MG63 (cell line): ENCODE data around the gene GPR87. TPM values are rescaled to one million over a fixed set of nuclear protein-coding genes. Genes with fewer than 3 reads are reported as not detected.
A peak's percentile ranks its signal among the peaks of the same experiment; 100 is the strongest.

Source experiments
- DNase-seq: peaks from one replicate; pipeline ENCODE4 v3.0.0-alpha.2; 2020
- H3K27me3 ChIP-seq: fragments of 250-450 bp; sonication (Bioruptor Pico); 2 replicates; pipeline ENCODE4 v1.5.1; 2020; ENCODE audit warnings: mild to moderate bottlenecking, moderate library complexity
- H3K36me3 ChIP-seq: fragments of 250-450 bp; sonication (Bioruptor Pico); 2 replicates; pipeline ENCODE4 v1.5.1; 2020; ENCODE audit warnings: mild to moderate bottlenecking, moderate library complexity
- H3K4me3 ChIP-seq: fragments of 250-450 bp; sonication (Bioruptor Pico); 2 replicates; pipeline ENCODE4 v1.5.1; 2020; ENCODE audit warnings: mild to moderate bottlenecking, moderate library complexity
- H3K9me3 ChIP-seq: fragments of 250-450 bp; sonication (Bioruptor Pico); 2 replicates; pipeline ENCODE4 v1.5.1; 2020; ENCODE audit warnings: mild to moderate bottlenecking, moderate library complexity
- total RNA-seq: library from RNA; depleted of rRNA; stranded (reverse); fragments of >200 nt; shearing (Covaris generic); gene quantifications from 2 replicates; pipeline ENCODE4 v1.2.3, GENCODE V29; 2014; ENCODE audit warnings: low replicate concordance

The GPR87 gene
- total RNA-seq, 1 experiment from 2014 or later = 0.23 TPM

DNA sequence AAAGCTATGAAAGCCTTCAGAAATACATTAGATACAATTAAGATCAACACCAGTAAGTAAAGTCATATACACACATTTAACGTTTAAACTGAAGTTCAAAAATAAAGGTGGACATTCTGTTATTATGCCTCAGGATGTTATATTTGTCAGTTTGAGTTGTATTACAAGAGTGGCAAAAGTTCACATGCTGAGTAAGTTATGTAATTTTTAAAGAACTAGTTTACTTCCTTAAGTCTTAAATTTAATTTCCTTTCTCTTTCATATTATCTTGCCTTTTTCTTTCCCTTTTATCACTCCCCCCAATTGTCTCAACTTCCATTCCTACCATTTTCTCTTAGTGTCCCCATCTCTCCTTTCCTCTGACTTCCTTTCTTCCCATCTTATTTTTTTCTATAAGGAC lies 4.9 kb upstream of the GPR87 start:
- no peaks in the 10 kb centered on the region for H3K36me3 ChIP-seq
- no peak overlapping the region for H3K4me3 ChIP-seq
- H3K9me3 ChIP-seq = no peaks in the 10 kb centered on the region
- no peaks in the 10 kb centered on the region for H3K27me3 ChIP-seq
- no peak for DNase-seq

DNA sequence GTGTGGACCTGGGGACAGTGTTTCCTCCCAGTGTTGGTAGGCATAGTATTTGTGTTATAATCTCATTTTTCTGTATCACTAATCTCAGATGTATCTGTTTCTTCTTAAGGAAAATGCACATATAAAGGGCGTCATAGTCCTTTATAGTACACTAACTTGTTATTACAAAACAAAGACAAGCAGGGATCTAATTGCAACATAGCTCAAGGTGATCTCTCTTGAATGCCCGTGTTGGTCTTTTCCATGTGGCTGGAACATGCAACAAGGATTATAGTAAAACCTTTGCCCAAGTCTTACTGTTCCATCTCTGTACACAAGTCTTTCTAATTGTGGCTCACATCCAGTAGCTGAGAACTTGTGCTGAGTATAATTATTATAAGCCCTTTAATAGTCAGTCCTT lies 3.5 kb upstream of the GPR87 start:
- H3K36me3 ChIP-seq = no peaks in the 10 kb centered on the region
- no peak for DNase-seq
- H3K27me3 ChIP-seq = no peaks in the 10 kb centered on the region
- no peaks in the 10 kb centered on the region for H3K9me3 ChIP-seq
- H3K4me3 ChIP-seq = no peak overlapping the region

DNA sequence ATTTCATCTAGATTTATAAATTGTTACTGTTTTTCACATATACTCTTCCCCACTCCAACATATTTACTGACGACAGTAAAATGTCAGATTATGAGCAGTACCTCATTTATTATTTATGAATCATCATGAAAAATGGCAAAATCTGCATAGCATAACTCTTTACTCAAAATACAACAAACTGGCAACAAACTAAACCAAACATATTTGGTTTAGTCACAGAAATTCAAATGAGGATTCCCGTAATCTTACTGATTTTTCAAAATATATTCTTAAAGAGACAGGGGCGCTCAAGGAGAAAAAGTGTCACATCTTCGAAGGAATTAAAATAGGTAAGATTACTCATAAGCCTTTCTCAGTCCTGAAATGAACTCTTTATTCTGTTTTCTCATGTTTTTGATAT lies 3.0 kb upstream of the GPR87 start:
- Histone ChIP-seq H3K36me3 (no peaks in the 10 kb centered on the region), H3K4me3 (no peak overlapping the region)
- no peak for DNase-seq

DNA sequence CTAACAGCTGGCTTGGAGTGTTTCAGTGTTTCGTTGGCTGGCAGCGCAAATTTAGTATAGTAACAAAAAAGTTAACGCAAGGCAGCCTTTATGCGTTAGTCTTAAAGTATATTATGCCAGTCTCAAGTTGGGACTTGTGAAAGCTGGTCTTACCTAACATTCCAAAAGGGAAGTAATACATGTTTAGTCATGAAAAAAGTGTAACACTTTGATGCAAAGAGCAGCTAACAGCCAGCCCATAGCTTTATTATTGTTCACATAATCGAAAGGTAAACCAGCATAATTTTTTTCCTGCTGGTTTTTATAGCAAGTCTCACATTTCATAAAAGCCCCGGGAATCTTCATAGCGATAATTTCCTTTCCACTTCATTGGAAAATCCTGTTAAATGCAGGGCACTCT lies 2.4 kb upstream of the GPR87 start:
- no peak for DNase-seq
- H3K4me3 ChIP-seq = no peak overlapping the region
- H3K27me3 ChIP-seq = no peaks in the 10 kb centered on the region
- H3K36me3 ChIP-seq = no peaks in the 10 kb centered on the region
- H3K9me3 ChIP-seq = peaks cover 1% of the 10 kb centered on the region; the same call in 1 of the 2 replicates

More for the DNA sequence above, 3.0 kb upstream of the GPR87 start:
- H3K9me3 ChIP-seq = no peaks in the 10 kb centered on the region
- H3K27me3 ChIP-seq = no peaks in the 10 kb centered on the region

DNA sequence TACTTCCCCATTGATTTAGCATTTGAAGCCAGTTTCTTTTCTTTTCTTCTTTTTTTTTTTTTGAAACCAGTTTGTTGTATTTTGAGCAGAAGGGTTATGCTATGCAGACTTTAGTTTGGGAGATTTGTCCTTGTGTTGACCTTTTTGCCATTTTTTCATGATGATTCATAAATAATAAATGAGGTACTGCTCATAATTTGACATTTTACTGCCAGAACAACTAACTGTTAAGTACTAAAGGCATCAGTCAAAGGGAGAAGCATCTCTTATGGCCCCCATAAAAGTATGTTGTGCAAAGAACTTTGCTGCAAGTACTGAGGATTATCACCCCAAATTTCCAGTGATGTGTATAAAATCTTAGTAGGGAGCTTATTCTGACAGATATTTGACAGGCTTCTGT lies 1.7 kb upstream of the GPR87 start:
- DNase-seq = no peak

DNA sequence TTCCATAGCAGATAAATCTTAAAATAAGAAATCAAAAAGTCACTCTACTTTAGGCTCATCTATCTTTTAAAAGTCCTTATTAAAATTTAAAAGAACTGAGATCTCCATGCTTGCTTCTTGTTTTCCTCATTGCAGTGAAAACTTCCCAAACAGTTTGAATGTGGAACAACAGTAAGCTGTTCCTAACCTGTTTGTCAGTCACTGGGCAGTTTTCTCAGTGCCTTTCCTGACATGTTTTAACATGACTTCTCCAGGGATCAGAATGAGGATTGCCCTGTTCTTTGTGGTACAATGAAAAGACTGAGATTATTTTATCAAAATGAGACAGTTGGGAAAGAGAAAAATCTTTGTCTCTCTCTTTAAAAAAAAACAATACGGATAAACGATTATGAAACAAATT lies 774 bp downstream of the GPR87 start:
- no peaks in the 10 kb centered on the region for H3K27me3 ChIP-seq
- no peak for DNase-seq
- no peak overlapping the region for H3K4me3 ChIP-seq
- no peaks in the 10 kb centered on the region for H3K36me3 ChIP-seq
- peaks cover 2% of the 10 kb centered on the region; the same call in 1 of the 2 replicates for H3K9me3 ChIP-seq

More for the DNA sequence above, 1.7 kb upstream of the GPR87 start:
- H3K9me3 ChIP-seq = peaks cover 2% of the 10 kb centered on the region; the same call in 1 of the 2 replicates
- H3K27me3 ChIP-seq = no peaks in the 10 kb centered on the region
- no peak overlapping the region for H3K4me3 ChIP-seq
- no peaks in the 10 kb centered on the region for H3K36me3 ChIP-seq

DNA sequence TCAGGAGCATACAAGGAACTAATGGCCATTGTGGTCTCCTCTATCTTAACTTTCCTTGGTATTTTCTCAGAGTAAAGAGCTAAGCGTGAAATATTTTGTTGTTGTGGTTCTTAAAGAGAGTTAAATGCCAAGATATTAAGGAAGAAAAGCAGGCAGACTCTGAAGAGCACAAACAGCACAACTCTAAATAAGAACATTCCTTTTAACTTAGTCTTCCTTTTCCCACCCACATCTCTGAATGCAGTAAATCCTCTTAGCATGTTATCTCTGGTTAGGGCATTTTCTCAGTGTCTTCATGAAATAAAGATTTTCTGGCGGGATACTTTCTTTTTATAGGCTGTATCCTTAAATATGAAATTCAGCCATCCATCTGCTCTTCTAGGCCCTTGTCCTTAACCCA lies 1.5 kb downstream of the GPR87 start:
- no peaks in the 10 kb centered on the region for H3K36me3 ChIP-seq
- no peak for DNase-seq
- H3K4me3 ChIP-seq = no peak overlapping the region
- H3K27me3 ChIP-seq = no peaks in the 10 kb centered on the region
- peaks cover 2% of the 10 kb centered on the region; the same call in 1 of the 2 replicates for H3K9me3 ChIP-seq

DNA sequence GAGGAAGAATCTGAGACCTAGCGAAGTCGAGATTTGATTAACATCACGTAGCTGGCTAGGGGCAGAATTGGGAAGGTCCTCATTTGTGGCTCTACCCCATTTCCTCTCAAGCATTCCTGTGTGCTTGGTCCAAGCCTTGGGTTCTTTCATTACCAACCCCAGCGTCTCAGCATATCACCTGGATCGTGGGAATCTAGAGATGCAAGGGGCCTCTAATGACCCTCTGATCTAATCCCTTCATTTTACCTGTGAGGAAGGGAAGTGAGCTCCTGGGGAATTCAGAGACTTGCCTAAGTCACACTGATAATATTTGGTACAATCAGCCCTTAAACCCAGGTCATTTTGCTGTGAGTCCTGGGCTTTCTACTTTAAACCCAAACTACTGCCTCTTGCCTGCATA lies 2.0 kb downstream of the GPR87 start:
- Histone ChIP-seq H3K9me3 (peaks cover 2% of the 10 kb centered on the region; the same call in 1 of the 2 replicates), H3K27me3 (no peaks in the 10 kb centered on the region), H3K36me3 (no peaks in the 10 kb centered on the region), H3K4me3 (no peak overlapping the region)
- DNase-seq = no peak

DNA sequence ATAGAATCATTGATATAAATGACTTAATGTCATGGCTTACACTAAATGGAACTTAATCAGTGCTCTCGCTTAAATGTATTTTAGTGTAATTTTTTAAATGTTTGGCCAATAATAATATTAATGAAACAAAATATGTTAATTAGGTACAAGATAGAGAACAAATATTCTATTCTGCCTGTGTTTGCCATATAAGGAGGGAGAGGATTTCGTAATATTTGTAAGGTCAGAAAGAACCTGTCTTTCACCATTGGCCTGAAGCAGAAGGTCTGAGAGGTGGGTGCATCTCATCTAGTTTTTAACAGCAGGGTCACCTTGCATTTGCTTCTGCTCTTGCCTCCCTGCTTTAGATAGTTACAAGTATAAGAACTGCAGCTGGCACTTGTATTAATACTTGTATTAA lies 2.5 kb downstream of the GPR87 start:
- Histone ChIP-seq H3K27me3 (no peaks in the 10 kb centered on the region), H3K9me3 (peaks cover 2% of the 10 kb centered on the region; the same call in 1 of the 2 replicates), H3K4me3 (no peak overlapping the region), H3K36me3 (no peaks in the 10 kb centered on the region)
- no peak for DNase-seq

DNA sequence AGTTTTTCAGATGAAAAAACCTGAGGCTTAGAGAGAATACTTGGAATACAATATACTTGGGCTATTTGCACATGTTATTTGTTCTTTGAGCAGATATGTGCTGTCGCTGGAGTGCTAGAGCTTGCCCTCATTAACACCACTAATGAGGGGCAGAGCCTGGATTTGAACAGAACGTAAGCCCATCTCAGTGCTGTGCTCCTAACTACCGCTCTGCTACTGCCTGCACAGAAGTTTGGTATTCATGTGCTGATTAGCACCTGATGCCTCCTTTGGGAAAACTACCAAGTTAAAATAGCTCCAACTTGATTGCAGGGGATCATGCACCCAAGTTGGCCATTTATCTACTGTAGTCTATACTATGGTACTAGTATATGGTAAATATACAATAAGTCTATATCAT lies 3.6 kb downstream of the GPR87 start:
- DNase-seq = no peak
- Histone ChIP-seq H3K27me3 (no peaks in the 10 kb centered on the region), H3K9me3 (peaks cover 2% of the 10 kb centered on the region; the same call in 1 of the 2 replicates), H3K36me3 (no peaks in the 10 kb centered on the region), H3K4me3 (no peak overlapping the region)

DNA sequence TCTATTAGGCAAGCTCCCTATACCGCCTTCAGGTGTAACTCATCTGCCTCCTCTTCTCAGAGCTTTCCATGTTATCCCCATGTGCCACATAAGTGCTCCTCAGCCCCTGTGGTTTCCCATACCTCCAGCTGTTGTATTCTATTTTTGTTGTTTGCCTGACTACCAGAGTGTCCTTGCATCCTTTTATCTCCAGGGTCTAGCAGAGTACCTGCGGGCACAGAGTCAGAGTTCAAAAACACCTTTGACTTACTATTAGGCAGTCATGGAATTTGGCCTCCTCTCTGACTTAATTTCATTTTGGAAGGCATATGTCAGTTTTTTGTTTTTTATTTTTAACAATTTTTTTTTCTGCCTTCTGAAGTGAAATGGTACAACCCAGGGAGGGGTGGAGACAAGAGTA lies 7.1 kb downstream of the GPR87 start:
- Histone ChIP-seq H3K9me3 (peaks cover 2% of the 10 kb centered on the region; the same call in 1 of the 2 replicates), H3K36me3 (no peaks in the 10 kb centered on the region), H3K4me3 (no peak overlapping the region), H3K27me3 (no peaks in the 10 kb centered on the region)
- DNase-seq = no peak

DNA sequence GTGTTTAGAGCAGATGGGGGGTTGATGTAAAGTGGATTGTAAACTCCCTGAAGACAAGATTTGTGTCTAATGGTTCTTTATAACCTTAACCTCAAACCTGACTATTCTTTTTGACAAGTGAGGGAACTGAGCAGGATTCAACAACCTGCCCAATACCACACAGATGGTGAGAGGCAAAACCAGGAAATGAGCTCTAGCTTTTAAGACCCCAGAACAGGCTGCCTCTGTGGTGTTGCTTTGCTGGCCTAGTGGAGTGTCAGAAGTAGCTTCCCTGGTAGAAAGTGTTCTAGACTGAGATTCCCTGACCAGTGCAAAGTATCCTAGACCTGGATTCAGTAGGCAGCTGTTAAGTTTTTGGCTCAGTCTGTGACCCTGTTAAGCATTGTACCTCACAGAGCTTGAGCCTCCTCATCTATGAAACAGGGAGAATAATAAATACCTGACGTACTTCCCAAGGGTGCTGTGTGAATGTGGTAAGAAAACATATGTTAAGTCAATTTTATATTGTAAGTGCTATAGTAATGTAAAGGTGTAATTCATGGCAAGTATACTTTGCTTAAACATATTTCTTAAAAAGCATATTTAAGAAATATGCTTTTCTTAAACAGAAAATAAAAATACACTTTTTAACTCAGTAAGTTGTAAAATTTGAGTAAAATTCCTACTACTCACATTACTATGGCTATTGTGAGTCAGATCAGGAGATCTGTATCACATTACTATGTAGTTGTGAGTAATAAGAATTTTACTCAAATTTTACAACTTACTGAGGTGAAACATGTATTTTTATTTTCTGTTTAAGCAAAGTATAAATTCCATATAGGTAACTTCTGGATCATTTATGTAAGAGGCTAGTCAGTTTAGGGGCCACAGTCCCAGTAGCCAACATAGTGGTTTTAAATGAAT lies 8.8 kb downstream of the GPR87 start:
- H3K27me3 ChIP-seq = no peaks in the 10 kb centered on the region
- no peak for DNase-seq
- no peaks in the 10 kb centered on the region for H3K36me3 ChIP-seq
- no peaks in the 10 kb centered on the region for H3K9me3 ChIP-seq
- no peak overlapping the region for H3K4me3 ChIP-seq

DNA sequence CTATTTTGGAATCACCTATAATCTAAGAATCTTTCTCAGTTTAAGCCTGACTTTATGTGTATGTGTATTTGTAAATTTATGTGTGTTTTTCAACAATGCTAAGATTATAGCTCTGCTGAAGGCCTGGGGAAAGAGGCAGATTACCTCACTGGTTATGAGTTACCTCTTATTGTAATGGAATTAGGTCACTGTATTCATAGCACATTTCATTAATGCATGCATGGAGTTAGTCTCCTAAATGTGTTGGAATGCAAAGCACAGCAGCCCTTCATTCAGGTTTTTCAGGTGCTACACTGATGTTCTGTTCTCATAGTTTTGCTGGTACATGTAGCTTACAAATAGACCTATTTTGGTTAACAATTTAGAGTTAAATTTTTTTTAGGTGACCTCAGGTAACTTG lies 9.5 kb downstream of the GPR87 start:
- H3K36me3 ChIP-seq = no peaks in the 10 kb centered on the region
- H3K9me3 ChIP-seq = no peaks in the 10 kb centered on the region
- DNase-seq = no peak
- H3K27me3 ChIP-seq = no peaks in the 10 kb centered on the region
- H3K4me3 ChIP-seq = no peak overlapping the region

DNA sequence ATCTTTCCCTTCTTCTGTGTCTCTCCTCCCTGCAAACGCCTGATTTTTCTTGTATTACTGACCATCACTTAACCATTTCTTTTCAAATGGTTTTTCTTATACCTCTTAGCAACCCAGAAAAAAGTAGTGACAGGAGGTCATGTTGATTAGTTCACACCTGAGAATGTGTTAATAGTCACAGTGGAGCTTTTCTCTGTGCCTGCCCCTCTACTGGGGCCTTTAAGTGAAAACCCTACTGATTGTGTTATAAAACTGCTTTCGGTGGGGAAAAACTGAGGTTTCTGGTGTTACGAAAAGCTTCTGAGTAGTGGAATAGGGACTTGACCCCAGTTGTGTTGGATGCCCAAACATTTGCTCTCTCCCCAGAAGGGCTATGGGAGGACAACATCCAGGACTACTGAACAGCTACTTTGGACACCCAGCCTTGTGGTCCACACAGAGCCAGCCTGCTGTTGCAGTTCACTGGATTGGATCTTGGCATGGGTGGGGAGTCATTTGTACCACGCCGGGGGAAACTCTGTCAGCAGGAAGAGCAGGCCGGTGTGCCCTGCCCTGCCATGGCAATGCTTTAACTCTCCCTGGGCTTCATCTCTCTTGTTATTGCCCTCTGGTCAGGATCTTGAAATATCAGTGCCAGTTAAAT lies 10.3 kb downstream of the GPR87 start:
- Histone ChIP-seq H3K9me3 (no peaks in the 10 kb centered on the region), H3K4me3 (no peak overlapping the region), H3K27me3 (no peaks in the 10 kb centered on the region), H3K36me3 (no peaks in the 10 kb centered on the region)
- DNase-seq = no peak

DNA sequence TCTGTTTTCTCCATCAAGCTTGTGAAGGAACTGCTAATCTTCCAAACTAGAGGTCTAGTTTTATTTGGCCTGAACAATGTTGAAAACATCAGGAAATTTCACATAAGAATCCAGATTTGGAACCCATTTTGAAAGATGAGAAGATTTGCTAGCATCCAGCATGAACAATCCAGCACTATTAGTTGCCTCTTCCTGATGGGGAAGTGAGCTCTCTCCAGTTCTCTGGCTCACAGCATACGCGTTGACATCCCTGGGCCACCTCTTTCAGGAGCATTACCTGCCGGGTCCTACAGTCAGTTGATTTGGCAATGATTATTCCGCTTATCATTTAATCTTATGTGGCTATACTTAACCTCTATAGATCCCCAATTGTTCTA lies 10.9 kb downstream of the GPR87 start:
- H3K4me3 ChIP-seq = no peak overlapping the region
- H3K9me3 ChIP-seq = no peaks in the 10 kb centered on the region
- H3K27me3 ChIP-seq = no peaks in the 10 kb centered on the region
- peak; percentile 9 for DNase-seq
- no peaks in the 10 kb centered on the region for H3K36me3 ChIP-seq

DNA sequence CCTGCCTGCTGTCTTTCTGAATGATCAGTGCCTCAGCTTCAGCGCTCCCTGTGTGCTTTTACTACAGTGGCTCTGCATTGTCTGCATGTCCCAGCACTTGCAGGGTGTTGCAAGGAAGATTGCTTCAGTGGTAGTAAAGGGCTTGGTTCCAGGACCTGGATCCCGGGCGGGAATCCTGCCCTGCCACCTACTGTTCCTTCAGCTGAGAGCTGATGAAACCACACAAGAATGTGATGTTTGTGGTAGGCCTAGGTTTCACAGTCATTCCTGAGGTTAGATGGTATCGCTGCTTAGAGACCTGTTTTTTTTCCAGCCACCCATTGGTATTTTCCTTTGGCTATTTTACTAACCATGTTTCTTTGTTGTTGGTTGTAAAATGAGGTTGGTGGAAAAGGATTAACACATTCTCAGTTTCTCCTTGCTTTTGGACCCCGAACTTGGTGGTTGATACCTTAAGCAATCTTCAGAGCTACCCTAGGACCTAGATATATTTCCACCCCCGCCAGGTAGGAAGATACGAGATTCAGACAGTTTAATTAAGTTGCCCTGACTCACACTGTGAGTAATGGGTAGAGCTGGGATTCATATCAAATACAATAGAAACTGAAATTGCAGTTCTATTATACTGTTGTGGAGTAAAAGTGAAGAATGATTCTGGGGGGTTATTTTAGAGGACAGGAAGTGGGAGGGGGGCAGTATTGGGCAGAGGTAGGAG lies 11.4 kb downstream of the GPR87 start:
- H3K27me3 ChIP-seq = no peaks in the 10 kb centered on the region
- no peaks in the 10 kb centered on the region for H3K36me3 ChIP-seq
- H3K9me3 ChIP-seq = no peaks in the 10 kb centered on the region
- DNase-seq = peak; percentile 95
- H3K4me3 ChIP-seq = peak overlapping the region; percentile 21

DNA sequence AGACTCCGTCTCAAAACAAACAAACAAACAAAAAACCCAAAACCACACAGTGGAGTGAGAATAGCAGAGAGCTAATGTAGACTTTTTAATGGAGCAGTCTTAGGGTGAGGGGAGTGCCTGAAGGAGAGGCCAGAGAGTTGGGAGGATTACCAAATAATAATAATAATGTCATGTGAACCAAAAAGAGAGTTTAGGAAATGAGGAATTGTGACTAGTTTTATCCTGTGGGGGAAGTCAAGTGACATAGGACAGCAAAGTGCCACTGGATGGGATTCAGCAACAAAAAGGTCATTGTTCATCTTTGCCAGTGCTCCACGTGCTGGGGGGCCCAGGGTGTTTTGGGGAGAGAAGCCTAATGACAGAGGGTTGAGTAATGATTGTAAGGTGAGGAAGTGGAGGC lies 12.9 kb downstream of the GPR87 start:
- Histone ChIP-seq H3K9me3 (no peaks in the 10 kb centered on the region), H3K27me3 (no peaks in the 10 kb centered on the region), H3K36me3 (no peaks in the 10 kb centered on the region), H3K4me3 (no peak overlapping the region)
- no peak for DNase-seq
